PC-9 (cell line): ENCODE results near the gene BRF1. TPM values are rescaled to one million over a fixed set of nuclear protein-coding genes. Genes with fewer than 3 reads are reported as not detected.

Experiments
- BruUV-seq: library from RNA; stranded (reverse); fragments of 400-500 nt; replicated peaks from 2 replicates; lab custom pipeline; 2021; lab: Mats Ljungman, UMichigan
- CTCF ChIA-PET: fragments of 300-600 bp; sonication (Branson Sonifier 250); formaldehyde crosslinking; loops from one replicate; lab custom pipeline; 2022; ENCODE audit warnings: antibody characterized with exemption; lab: Charles Lee
- POLR2A ChIA-PET: fragments of 300-600 bp; sonication (Branson Sonifier 250); formaldehyde crosslinking; loops from one replicate; lab custom pipeline; 2022; ENCODE audit warnings: antibody characterized with exemption; ENCODE audit not compliant: unreplicated experiment; lab: Charles Lee
- DNase-seq, 2 experiments: peaks; one replicate each; pipeline versions ENCODE4 v3.0.0 to v3.0.0-alpha.2; 2015 to 2022; ENCODE audit warnings: mixed read lengths in 1 of 2
- H2AFZ ChIP-seq: fragments of 200-600 bp; sonication (generic); 2 replicates; pipeline ENCODE4 v1.8.1; 2017; ENCODE audit warnings: antibody characterized with exemption
- H3F3A ChIP-seq: fragments of 200-600 bp; sonication (generic); 2 replicates; pipeline ENCODE4 v1.8.1; 2017; ENCODE audit warnings: antibody characterized with exemption, mild to moderate bottlenecking, low read depth; ENCODE audit not compliant: insufficient read depth
- H3K27ac ChIP-seq: fragments of 200-600 bp; sonication (generic); 2 replicates; pipeline ENCODE4 v1.6.1; 2016; ENCODE audit warnings: mixed run types
- H3K27me3 ChIP-seq: fragments of 200-600 bp; sonication (generic); 2 replicates; pipeline ENCODE4 v1.6.1; 2016; ENCODE audit warnings: low read depth, mixed run types; ENCODE audit not compliant: insufficient read depth
- H3K36me3 ChIP-seq: fragments of 200-600 bp; sonication (generic); 2 replicates; pipeline ENCODE4 v1.6.1; 2016; ENCODE audit warnings: low read depth, mixed run types
- H3K4me1 ChIP-seq: fragments of 200-600 bp; sonication (generic); replicated peaks from 2 replicates; pipeline ENCODE4 v1.6.1; 2016; ENCODE audit warnings: mixed run types; ENCODE audit not compliant: insufficient read depth
- H3K4me2 ChIP-seq: fragments of 200-600 bp; sonication (generic); 2 replicates; pipeline ENCODE4 v1.6.1; 2017; ENCODE audit warnings: mixed run types
- H3K4me3 ChIP-seq: fragments of 200-600 bp; sonication (generic); 2 replicates; pipeline ENCODE4 v1.6.1; 2016; ENCODE audit warnings: mixed run types
- H3K79me2 ChIP-seq: fragments of 200-600 bp; sonication (generic); 2 replicates; pipeline ENCODE4 v1.6.1; 2017; ENCODE audit warnings: low read depth, mixed run types
- H3K9me2 ChIP-seq: fragments of 200-600 bp; sonication (generic); 2 replicates; pipeline ENCODE4 v1.8.1; 2017; ENCODE audit warnings: mild to moderate bottlenecking; ENCODE audit not compliant: insufficient read depth
- H3K9me3 ChIP-seq: fragments of 200-600 bp; sonication (generic); 2 replicates; pipeline ENCODE4 v1.8.1; 2016; ENCODE audit warnings: low read depth; ENCODE audit not compliant: insufficient read depth
- H4K20me1 ChIP-seq: fragments of 200-600 bp; sonication (generic); 2 replicates; pipeline ENCODE4 v1.8.1; 2017; ENCODE audit not compliant: insufficient read depth
- EZH2 ChIP-seq: fragments of 200-600 bp; sonication (generic); IDR thresholded peaks from 2 replicates; pipeline ENCODE4 v1.8.0; 2017; ENCODE audit warnings: antibody characterized with exemption, low read depth
- intact Hi-C: fragments of 100-400 bp; cut with micrococcal nuclease; formaldehyde crosslinking; loops from one replicate; pipeline ENCODE4 v1.10.0; 2022; ENCODE audit not compliant: unreplicated experiment
- total RNA-seq: library from RNA; stranded (reverse); gene quantifications from 2 replicates; pipeline ENCODE4 v1.2.3, GENCODE V29; 2021
- TF ChIP-seq, protein P1 (sequence below): fragments of 200-600 bp; sonication (generic); conservative IDR thresholded peaks from 2 replicates; pipeline ENCODE4 v1.6.1; 2017; ENCODE audit warnings: mixed run types, antibody characterized with exemption, mild to moderate bottlenecking, moderate library complexity

Gene BRF1
- total RNA-seq, 1 experiment from 2014 or later, result 24.8 TPM

GRCh38 chr14:105165134-105165704, 135.6 kb downstream of the BRF1 start:
- Histone ChIP-seq H4K20me1 (peaks cover 22% of the 10 kb centered on the region), H3F3A (no peaks in the 10 kb centered on the region), H3K4me1 (peaks cover 28% of the 10 kb centered on the region), H3K4me3 (no peak overlapping the region), H3K79me2 (peaks cover 27% of the 10 kb centered on the region), H2AFZ (no peak overlapping the region), H3K4me2 (peak overlapping the region; percentile 31; the same call in 1 of the 2 replicates), H3K27me3 (no peaks in the 10 kb centered on the region), H3K9me3 (no peaks in the 10 kb centered on the region), H3K9me2 (no peaks in the 10 kb centered on the region), H3K27ac (no peak overlapping the region), H3K36me3 (no peaks in the 10 kb centered on the region)
- ChIA-PET POLR2A (interaction anchor here (0.5 kb wide), 1 partner anchor 71 kb away, joined by 3 read pairs; no protein-coding TSS in a partner anchor), CTCF (interaction anchor here (0.5 kb wide), 1 partner anchor 130 kb away, joined by 6 read pairs; no protein-coding TSS in a partner anchor)
- BruUV-seq, result no TSS peak
- TF ChIP-seq EZH2, result no peak
- intact Hi-C loops, result loop anchor here (1.0 kb wide), 1 partner anchor 77 kb away; no protein-coding TSS in a partner anchor
- peak in 1 of 2 experiments; percentile 58 for DNase-seq

DNA sequence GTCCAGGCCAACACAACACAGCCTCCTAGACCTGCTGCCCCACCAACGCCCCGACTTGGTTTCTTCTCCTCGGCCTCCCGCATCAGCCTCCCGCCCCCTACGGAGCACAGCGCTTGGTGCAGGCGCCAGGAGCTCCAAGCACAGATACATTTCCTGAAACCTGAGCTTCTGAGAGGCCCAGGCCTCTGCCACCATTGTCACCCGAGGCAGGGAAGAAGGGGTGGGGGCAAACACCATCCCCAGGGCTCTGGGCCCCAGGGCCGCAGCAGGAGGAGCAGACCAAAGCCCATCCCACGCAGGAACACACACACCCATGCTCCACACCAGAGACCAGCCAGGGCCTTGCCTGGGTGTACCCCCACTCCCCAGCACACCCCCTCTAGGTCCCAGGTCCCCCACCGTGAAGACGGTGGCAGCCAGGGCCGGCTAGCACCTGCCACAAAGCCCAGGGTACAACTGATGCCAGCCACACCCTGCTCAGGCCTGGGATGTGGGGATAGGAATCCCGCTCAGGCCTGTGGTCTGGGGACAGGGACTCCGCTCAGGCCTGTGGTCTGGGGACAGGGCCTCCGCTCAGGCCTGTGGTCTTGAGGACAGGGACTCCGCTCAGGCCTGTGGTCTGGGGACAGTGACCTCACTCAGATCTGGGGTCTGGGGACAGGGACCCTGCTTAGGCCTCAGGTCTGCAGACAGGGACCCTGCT, 137.6 kb downstream of the BRF1 start:
- Histone ChIP-seq H3F3A (no peaks in the 10 kb centered on the region), H3K27ac (no peak overlapping the region), H3K9me2 (no peaks in the 10 kb centered on the region), H3K4me2 (no peak overlapping the region), H3K4me3 (no peak overlapping the region), H3K4me1 (peaks cover 28% of the 10 kb centered on the region), H3K36me3 (no peaks in the 10 kb centered on the region), H3K27me3 (no peaks in the 10 kb centered on the region), H2AFZ (no peak overlapping the region), H4K20me1 (peaks cover 22% of the 10 kb centered on the region), H3K79me2 (peaks cover 27% of the 10 kb centered on the region), H3K9me3 (no peaks in the 10 kb centered on the region)
- intact Hi-C loops, result no loop called here
- no peak for DNase-seq
- ChIA-PET POLR2A (no interaction called here), CTCF (interaction anchor here (0.5 kb wide), 1 partner anchor 180 kb away, joined by 7 read pairs; no protein-coding TSS in a partner anchor)
- BruUV-seq, result no TSS peak
- TF ChIP-seq, protein P1, sequence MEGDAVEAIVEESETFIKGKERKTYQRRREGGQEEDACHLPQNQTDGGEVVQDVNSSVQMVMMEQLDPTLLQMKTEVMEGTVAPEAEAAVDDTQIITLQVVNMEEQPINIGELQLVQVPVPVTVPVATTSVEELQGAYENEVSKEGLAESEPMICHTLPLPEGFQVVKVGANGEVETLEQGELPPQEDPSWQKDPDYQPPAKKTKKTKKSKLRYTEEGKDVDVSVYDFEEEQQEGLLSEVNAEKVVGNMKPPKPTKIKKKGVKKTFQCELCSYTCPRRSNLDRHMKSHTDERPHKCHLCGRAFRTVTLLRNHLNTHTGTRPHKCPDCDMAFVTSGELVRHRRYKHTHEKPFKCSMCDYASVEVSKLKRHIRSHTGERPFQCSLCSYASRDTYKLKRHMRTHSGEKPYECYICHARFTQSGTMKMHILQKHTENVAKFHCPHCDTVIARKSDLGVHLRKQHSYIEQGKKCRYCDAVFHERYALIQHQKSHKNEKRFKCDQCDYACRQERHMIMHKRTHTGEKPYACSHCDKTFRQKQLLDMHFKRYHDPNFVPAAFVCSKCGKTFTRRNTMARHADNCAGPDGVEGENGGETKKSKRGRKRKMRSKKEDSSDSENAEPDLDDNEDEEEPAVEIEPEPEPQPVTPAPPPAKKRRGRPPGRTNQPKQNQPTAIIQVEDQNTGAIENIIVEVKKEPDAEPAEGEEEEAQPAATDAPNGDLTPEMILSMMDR, result no peak
- no peak for TF ChIP-seq EZH2

GRCh38 chr14:105162669-105162979, 138.2 kb downstream of the BRF1 start:
- no peaks in the 10 kb centered on the region for H3K9me3 ChIP-seq
- no peaks in the 10 kb centered on the region for H3K27me3 ChIP-seq
- no peak for TF ChIP-seq EZH2
- TF ChIP-seq, protein P1, result no peak
- H4K20me1 ChIP-seq, result peaks cover 22% of the 10 kb centered on the region
- H3K4me1 ChIP-seq, result peaks cover 28% of the 10 kb centered on the region
- no peak overlapping the region for H3K4me2 ChIP-seq
- no TSS peak for BruUV-seq
- peaks cover 27% of the 10 kb centered on the region for H3K79me2 ChIP-seq
- H3K9me2 ChIP-seq, result no peaks in the 10 kb centered on the region
- H2AFZ ChIP-seq, result no peak overlapping the region
- POLR2A ChIA-PET, result no interaction called here
- no peak overlapping the region for H3K4me3 ChIP-seq
- intact Hi-C loops, result no loop called here
- no peak for DNase-seq
- no peaks in the 10 kb centered on the region for H3F3A ChIP-seq
- H3K27ac ChIP-seq, result no peak overlapping the region
- CTCF ChIA-PET, result no interaction called here
- no peaks in the 10 kb centered on the region for H3K36me3 ChIP-seq
